Prostate gland (tissue), 2 donors: ENCODE data around the gene CSNK2B.

ENCODE experiments used
- CTCF ChIP-seq, 4 experiments: fragments of 200-600 bp in 2 of 4; fragments of 450-650 bp in 2 of 4; sonication (generic) in 2 of 4; IDR thresholded peaks; 1 replicate in 3 of 4; 2 replicates in 1 of 4; pipeline ENCODE4 v1.5.1; 2016 to 2019; ENCODE audit warnings: antibody characterized with exemption in 4 of 4, mild to moderate bottlenecking in 2 of 4, moderate library complexity in 2 of 4
- POLR2A ChIP-seq: fragments of 450-650 bp; IDR thresholded peaks from one replicate; pipeline ENCODE4 v1.6.1; 2016; ENCODE audit warnings: antibody characterized with exemption, mild to moderate bottlenecking
- POLR2AphosphoS5 ChIP-seq: sonication (generic); formaldehyde crosslinking; IDR thresholded peaks from one replicate; pipeline ENCODE4 v1.6.1; 2017; ENCODE audit warnings: antibody characterized with exemption

- no peak for TF ChIP-seq POLR2A
- no peak for TF ChIP-seq CTCF (IDR thresholded peaks at IDR 0.05)
- TF ChIP-seq POLR2AphosphoS5, result peak; percentile 5
Observed at GRCh38 chr6:31701666-31702404, 36.0 kb downstream of the CSNK2B start.
